ENCODE data around the gene AOAH. TPM values are rescaled to one million over a fixed set of nuclear protein-coding genes. Genes with fewer than 3 reads are reported as not detected.

Gene AOAH
- total and polyA plus RNA-seq, 9 of the 15 experiments (the other 6 are each of a cell fraction or from before 2014, with no cell fraction given), result not detected

DNA sequence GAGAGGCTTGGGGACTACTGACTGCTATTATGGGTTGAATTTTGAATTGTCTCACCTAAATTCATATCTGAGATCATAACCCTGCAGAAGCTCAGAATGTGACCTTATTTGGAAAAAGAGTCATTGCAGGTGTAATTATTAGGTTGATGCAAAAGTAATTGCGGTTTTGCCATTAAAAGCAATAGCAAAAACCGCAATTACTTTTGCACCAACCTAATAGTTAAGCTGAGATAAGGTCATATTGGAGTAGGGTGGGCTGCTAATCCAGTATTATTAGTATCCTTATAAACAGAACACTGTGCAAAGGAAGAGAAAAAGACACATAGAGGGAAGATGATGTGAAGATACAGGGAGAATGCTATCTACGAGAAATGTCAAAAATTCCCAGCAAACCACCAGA is 82.3 kb downstream of the AOAH start (continued):
- TF ChIP-seq, protein P1, sequence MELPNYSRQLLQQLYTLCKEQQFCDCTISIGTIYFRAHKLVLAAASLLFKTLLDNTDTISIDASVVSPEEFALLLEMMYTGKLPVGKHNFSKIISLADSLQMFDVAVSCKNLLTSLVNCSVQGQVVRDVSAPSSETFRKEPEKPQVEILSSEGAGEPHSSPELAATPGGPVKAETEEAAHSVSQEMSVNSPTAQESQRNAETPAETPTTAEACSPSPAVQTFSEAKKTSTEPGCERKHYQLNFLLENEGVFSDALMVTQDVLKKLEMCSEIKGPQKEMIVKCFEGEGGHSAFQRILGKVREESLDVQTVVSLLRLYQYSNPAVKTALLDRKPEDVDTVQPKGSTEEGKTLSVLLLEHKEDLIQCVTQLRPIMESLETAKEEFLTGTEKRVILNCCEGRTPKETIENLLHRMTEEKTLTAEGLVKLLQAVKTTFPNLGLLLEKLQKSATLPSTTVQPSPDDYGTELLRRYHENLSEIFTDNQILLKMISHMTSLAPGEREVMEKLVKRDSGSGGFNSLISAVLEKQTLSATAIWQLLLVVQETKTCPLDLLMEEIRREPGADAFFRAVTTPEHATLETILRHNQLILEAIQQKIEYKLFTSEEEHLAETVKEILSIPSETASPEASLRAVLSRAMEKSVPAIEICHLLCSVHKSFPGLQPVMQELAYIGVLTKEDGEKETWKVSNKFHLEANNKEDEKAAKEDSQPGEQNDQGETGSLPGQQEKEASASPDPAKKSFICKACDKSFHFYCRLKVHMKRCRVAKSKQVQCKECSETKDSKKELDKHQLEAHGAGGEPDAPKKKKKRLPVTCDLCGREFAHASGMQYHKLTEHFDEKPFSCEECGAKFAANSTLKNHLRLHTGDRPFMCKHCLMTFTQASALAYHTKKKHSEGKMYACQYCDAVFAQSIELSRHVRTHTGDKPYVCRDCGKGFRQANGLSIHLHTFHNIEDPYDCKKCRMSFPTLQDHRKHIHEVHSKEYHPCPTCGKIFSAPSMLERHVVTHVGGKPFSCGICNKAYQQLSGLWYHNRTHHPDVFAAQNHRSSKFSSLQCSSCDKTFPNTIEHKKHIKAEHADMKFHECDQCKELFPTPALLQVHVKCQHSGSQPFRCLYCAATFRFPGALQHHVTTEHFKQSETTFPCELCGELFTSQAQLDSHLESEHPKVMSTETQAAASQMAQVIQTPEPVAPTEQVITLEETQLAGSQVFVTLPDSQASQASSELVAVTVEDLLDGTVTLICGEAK (IDR thresholded peaks at IDR 0.05), result peak; percentile 66
- TF ChIP-seq, protein P1 (CRISPR knock-in tag; IDR thresholded peaks at IDR 0.05), result no peak
